Measurements from ENCODE around the gene FOXB1.

- TF ChIP-seq CTCF (IDR thresholded peaks at IDR 0.05) (no peak), EZH2 (IDR thresholded peaks at IDR 0.05) (no peak), EZH2phosphoT487 (IDR thresholded peaks at IDR 0.05) (no peak)
Observed at GRCh38 chr15:60021589-60022378, 17.7 kb downstream of the FOXB1 start.

Measured in neural progenitor cell (in vitro differentiated cells).